Measurements from ENCODE around the gene VASH2. TPM values are rescaled to one million over a fixed set of nuclear protein-coding genes. Genes with fewer than 3 reads are reported as not detected.

The VASH2 gene
- total RNA-seq, 1 donor from 2014 or later, result 1.2 TPM

- Histone ChIP-seq H3K36me3 (no peaks in the 10 kb centered on the region), H3K4me3 (no peak overlapping the region), H3K4me1 (no peaks in the 10 kb centered on the region), H3K27ac (replicated peaks) (no peak overlapping the region), H3K27me3 (ENCODE audit: low read depth) (peaks cover 6% of the 10 kb centered on the region), H3K9me3 (replicated peaks) (peaks cover 18% of the 10 kb centered on the region)
- intact Hi-C loops (cut with micrococcal nuclease), result no loop called here
- DNase-seq, result no peak
- no peak for TF ChIP-seq CTCF (IDR thresholded peaks at IDR 0.05; ENCODE audit: borderline replicate concordance)
Measured at GRCh38 chr1:212935387-212935981, 14.9 kb upstream of the VASH2 start.

GRCh38 chr1:212937034-212937433 is 13.3 kb upstream of the VASH2 start:
- no peaks in the 10 kb centered on the region for H3K4me1 ChIP-seq
- no peaks in the 10 kb centered on the region for H3K36me3 ChIP-seq
- no peak for DNase-seq
- peaks cover 31% of the 10 kb centered on the region for H3K9me3 ChIP-seq (replicated peaks)
- no peak overlapping the region for H3K27ac ChIP-seq (replicated peaks)
- intact Hi-C loops (cut with micrococcal nuclease), result no loop called here
- H3K27me3 ChIP-seq (ENCODE audit: low read depth), result peaks cover 6% of the 10 kb centered on the region
- TF ChIP-seq CTCF (IDR thresholded peaks at IDR 0.05; ENCODE audit: borderline replicate concordance), result no peak
- no peak overlapping the region for H3K4me3 ChIP-seq

GRCh38 chr1:212938846-212939245 is 11.5 kb upstream of the VASH2 start:
- no peak for TF ChIP-seq CTCF (IDR thresholded peaks at IDR 0.05; ENCODE audit: borderline replicate concordance)
- no peak for DNase-seq
- Histone ChIP-seq H3K4me1 (no peaks in the 10 kb centered on the region), H3K4me3 (no peak overlapping the region), H3K9me3 (replicated peaks) (peaks cover 39% of the 10 kb centered on the region), H3K36me3 (no peaks in the 10 kb centered on the region), H3K27ac (replicated peaks) (no peak overlapping the region), H3K27me3 (ENCODE audit: low read depth) (peaks cover 6% of the 10 kb centered on the region)
- intact Hi-C loops (cut with micrococcal nuclease), result no loop called here

GRCh38 chr1:212941452-212941851 is 8.9 kb upstream of the VASH2 start:
- intact Hi-C loops (cut with micrococcal nuclease), result no loop called here
- no peak for DNase-seq
- H3K27ac ChIP-seq (replicated peaks), result no peak overlapping the region
- H3K9me3 ChIP-seq (replicated peaks), result peaks cover 39% of the 10 kb centered on the region
- no peaks in the 10 kb centered on the region for H3K36me3 ChIP-seq
- H3K4me1 ChIP-seq, result no peaks in the 10 kb centered on the region
- TF ChIP-seq CTCF (IDR thresholded peaks at IDR 0.05; ENCODE audit: borderline replicate concordance), result no peak
- H3K4me3 ChIP-seq, result no peak overlapping the region
- peaks cover 3% of the 10 kb centered on the region for H3K27me3 ChIP-seq (ENCODE audit: low read depth)

GRCh38 chr1:212942679-212943392 is 7.5 kb upstream of the VASH2 start:
- Histone ChIP-seq H3K4me1 (no peaks in the 10 kb centered on the region), H3K9me3 (replicated peaks) (peaks cover 39% of the 10 kb centered on the region), H3K4me3 (no peak overlapping the region), H3K27ac (replicated peaks) (no peak overlapping the region), H3K27me3 (ENCODE audit: low read depth) (peaks cover 10% of the 10 kb centered on the region), H3K36me3 (no peaks in the 10 kb centered on the region)
- no peak for DNase-seq
- intact Hi-C loops (cut with micrococcal nuclease), result no loop called here
- no peak for TF ChIP-seq CTCF (IDR thresholded peaks at IDR 0.05; ENCODE audit: borderline replicate concordance)

Measured in left ventricle myocardium inferior (tissue), 1 donor.